Thyroid gland (tissue), 4 donors: ENCODE results near the gene OR51Q1.

Source experiments
- POLR2A ChIP-seq, 2 donors: fragments of 450-650 bp; IDR thresholded peaks; one replicate each; pipeline ENCODE4 v1.6.1; 2017; ENCODE audit warnings: antibody characterized with exemption in 2 of 2, mild to moderate bottlenecking in 2 of 2, moderate library complexity in 1 of 2
- TF ChIP-seq, protein P1 (sequence below), 6 experiments: fragments of 200-600 bp in 3 of 6; fragments of 450-650 bp in 3 of 6; sonication (generic) in 3 of 6; IDR thresholded peaks; one replicate each; pipeline ENCODE4 v1.5.1; 2016 to 2019; ENCODE audit warnings: antibody characterized with exemption in 6 of 6, mild to moderate bottlenecking in 2 of 6, inconsistent platforms in 1 of 6, moderate library complexity in 1 of 6

DNA sequence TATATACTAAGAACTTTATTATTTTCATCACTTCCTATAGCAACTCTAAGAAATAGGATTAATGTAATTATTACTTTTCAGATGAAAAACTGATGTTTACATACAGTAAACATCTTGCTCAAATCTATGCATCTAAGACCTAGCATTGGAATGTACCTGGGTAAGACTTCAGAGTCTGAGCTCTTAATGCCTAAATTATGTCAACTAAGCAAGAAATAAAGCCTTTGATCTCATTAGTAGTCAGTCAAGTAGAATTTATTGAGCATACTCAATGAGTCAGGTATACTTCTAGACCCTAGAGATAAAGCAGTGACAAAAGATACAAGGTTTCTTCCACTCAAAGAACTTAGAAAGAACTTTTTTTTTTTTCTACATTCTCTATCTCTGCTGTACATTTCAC, 16.7 kb upstream of the OR51Q1 start:
- TF ChIP-seq, protein P1, sequence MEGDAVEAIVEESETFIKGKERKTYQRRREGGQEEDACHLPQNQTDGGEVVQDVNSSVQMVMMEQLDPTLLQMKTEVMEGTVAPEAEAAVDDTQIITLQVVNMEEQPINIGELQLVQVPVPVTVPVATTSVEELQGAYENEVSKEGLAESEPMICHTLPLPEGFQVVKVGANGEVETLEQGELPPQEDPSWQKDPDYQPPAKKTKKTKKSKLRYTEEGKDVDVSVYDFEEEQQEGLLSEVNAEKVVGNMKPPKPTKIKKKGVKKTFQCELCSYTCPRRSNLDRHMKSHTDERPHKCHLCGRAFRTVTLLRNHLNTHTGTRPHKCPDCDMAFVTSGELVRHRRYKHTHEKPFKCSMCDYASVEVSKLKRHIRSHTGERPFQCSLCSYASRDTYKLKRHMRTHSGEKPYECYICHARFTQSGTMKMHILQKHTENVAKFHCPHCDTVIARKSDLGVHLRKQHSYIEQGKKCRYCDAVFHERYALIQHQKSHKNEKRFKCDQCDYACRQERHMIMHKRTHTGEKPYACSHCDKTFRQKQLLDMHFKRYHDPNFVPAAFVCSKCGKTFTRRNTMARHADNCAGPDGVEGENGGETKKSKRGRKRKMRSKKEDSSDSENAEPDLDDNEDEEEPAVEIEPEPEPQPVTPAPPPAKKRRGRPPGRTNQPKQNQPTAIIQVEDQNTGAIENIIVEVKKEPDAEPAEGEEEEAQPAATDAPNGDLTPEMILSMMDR (IDR thresholded peaks at IDR 0.05), result no peak
- no peak for TF ChIP-seq POLR2A (IDR thresholded peaks at IDR 0.05)
